ENCODE measurements around the gene ARMC2. TPM values are rescaled to one million over a fixed set of nuclear protein-coding genes. Genes with fewer than 3 reads are reported as not detected.

Gene ARMC2
- total and polyA plus RNA-seq, 2 experiments from 2014 or later = 2.7 to 4.4 TPM

GRCh38 chr6:108920751-108921150 lies 72.5 kb downstream of the ARMC2 start (continued):
- no peak for TF ChIP-seq CTCF (conservative IDR thresholded peaks at IDR 0.05; ENCODE audit: low read depth in 2 of 2)
- peak; percentile 61 for TF ChIP-seq POLR2AphosphoS5 (IDR thresholded peaks at IDR 0.05; ENCODE audit: low read depth)
- TF ChIP-seq NANOG (IDR thresholded peaks at IDR 0.05; ENCODE audit: borderline replicate concordance) = peak; percentile 97

- no peak overlapping the region for H3K27ac Mint-ChIP-seq
- Histone ChIP-seq H4K20me1 (replicated peaks; ENCODE audit: insufficient read depth) (no peaks in the 10 kb centered on the region), H3K4me1 (ENCODE audit: insufficient read depth) (peaks cover 39% of the 10 kb centered on the region), H3K9me2 (ENCODE audit: insufficient read depth) (peaks cover 7% of the 10 kb centered on the region; the same call in 1 of the 2 replicates), H3K4me2 (peak overlapping the region; percentile 39; the same call in 1 of the 2 replicates), H3K4me3 (no peak overlapping the region), H3K36me3 (ENCODE audit: insufficient read depth) (no peaks in the 10 kb centered on the region), H2AFZ (no peak overlapping the region), H3F3A (replicated peaks; ENCODE audit: low read depth) (no peaks in the 10 kb centered on the region), H3K27ac (ENCODE audit: low read depth) (no peak overlapping the region), H3K79me2 (replicated peaks; ENCODE audit: insufficient read depth) (no peaks in the 10 kb centered on the region), H3K27me3 (ENCODE audit: insufficient read depth) (no peaks in the 10 kb centered on the region)
- H3K4me3 Mint-ChIP-seq = no peak overlapping the region
- H3K4me1 Mint-ChIP-seq = peaks cover 45% of the 10 kb centered on the region
- no peaks in the 10 kb centered on the region for H3K9me3 Mint-ChIP-seq
- peaks cover 17% of the 10 kb centered on the region for H3K27me3 Mint-ChIP-seq (ENCODE audit: insufficient read depth, low read depth, poor library complexity)
- DNase-seq (ENCODE audit: low spot score) (no peak), ATAC-seq (no peak)
- no peaks in the 10 kb centered on the region; the same call in 2 of the 3 replicates for H3K36me3 Mint-ChIP-seq (ENCODE audit: low read depth)
- TF ChIP-seq, protein P1, sequence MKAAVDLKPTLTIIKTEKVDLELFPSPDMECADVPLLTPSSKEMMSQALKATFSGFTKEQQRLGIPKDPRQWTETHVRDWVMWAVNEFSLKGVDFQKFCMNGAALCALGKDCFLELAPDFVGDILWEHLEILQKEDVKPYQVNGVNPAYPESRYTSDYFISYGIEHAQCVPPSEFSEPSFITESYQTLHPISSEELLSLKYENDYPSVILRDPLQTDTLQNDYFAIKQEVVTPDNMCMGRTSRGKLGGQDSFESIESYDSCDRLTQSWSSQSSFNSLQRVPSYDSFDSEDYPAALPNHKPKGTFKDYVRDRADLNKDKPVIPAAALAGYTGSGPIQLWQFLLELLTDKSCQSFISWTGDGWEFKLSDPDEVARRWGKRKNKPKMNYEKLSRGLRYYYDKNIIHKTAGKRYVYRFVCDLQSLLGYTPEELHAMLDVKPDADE (IDR thresholded peaks at IDR 0.05) = no peak
- TF ChIP-seq EZH2 (IDR thresholded peaks at IDR 0.05; ENCODE audit: low read depth, unreplicated experiment) = no peak
- TF ChIP-seq, protein P2, sequence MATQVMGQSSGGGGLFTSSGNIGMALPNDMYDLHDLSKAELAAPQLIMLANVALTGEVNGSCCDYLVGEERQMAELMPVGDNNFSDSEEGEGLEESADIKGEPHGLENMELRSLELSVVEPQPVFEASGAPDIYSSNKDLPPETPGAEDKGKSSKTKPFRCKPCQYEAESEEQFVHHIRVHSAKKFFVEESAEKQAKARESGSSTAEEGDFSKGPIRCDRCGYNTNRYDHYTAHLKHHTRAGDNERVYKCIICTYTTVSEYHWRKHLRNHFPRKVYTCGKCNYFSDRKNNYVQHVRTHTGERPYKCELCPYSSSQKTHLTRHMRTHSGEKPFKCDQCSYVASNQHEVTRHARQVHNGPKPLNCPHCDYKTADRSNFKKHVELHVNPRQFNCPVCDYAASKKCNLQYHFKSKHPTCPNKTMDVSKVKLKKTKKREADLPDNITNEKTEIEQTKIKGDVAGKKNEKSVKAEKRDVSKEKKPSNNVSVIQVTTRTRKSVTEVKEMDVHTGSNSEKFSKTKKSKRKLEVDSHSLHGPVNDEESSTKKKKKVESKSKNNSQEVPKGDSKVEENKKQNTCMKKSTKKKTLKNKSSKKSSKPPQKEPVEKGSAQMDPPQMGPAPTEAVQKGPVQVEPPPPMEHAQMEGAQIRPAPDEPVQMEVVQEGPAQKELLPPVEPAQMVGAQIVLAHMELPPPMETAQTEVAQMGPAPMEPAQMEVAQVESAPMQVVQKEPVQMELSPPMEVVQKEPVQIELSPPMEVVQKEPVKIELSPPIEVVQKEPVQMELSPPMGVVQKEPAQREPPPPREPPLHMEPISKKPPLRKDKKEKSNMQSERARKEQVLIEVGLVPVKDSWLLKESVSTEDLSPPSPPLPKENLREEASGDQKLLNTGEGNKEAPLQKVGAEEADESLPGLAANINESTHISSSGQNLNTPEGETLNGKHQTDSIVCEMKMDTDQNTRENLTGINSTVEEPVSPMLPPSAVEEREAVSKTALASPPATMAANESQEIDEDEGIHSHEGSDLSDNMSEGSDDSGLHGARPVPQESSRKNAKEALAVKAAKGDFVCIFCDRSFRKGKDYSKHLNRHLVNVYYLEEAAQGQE (IDR thresholded peaks at IDR 0.05; ENCODE audit: unreplicated experiment) = no peak
- no peak for TF ChIP-seq CREB1 (CRISPR knock-in tag; IDR thresholded peaks at IDR 0.05; ENCODE audit: low read depth)
- TF ChIP-seq ZNF462 (CRISPR knock-in tag; IDR thresholded peaks at IDR 0.05) = no peak
- TF ChIP-seq ZNF114 (CRISPR knock-in tag; IDR thresholded peaks at IDR 0.05) = no peak
- TF ChIP-seq JUNB (IDR thresholded peaks at IDR 0.05; ENCODE audit: unreplicated experiment) = no peak
- TF ChIP-seq NANOG (IDR thresholded peaks at IDR 0.05; ENCODE audit: borderline replicate concordance) = no peak
Measured at GRCh38 chr6:108921547-108922361, 73.5 kb downstream of the ARMC2 start.

All from GM23338 (cell line).